ENCODE measurements around the gene ZNF766. TPM values are rescaled to one million over a fixed set of nuclear protein-coding genes. Genes with fewer than 3 reads are reported as not detected.
A peak's percentile ranks its signal among the peaks of the same experiment; 100 is the strongest.
"Not testable (repeated sequence)": the region's sequence is repeated elsewhere in the genome, so short reads cannot be mapped to it uniquely, and the experiment has no call there.

ZNF766 gene
- total RNA-seq, 2 experiments from 2014 or later: 15.8 to 17.1 TPM

- no TSS peak for BruUV-seq (replicated peaks)
- intact Hi-C loops (cut with micrococcal nuclease; ENCODE audit: unreplicated experiment): no loop called here
These were observed 22.4 kb downstream of the ZNF766 start for GRCh38 chr19:52291781-52292180.

GRCh38 chr19:52292946-52293345, 23.6 kb downstream of the ZNF766 start:
- H3K79me2 ChIP-seq (ENCODE audit: insufficient read depth, low read depth, low read length); H3K9me2 ChIP-seq (ENCODE audit: insufficient read depth, low read length); H3K9me3 ChIP-seq (ENCODE audit: low read length); H3K4me3 ChIP-seq (ENCODE audit: low read depth, low read length, poor library complexity, severe bottlenecking); H2AFZ ChIP-seq (ENCODE audit: low read length); H3K4me1 ChIP-seq (ENCODE audit: insufficient read depth, low read length, poor library complexity, severe bottlenecking); H3K27ac ChIP-seq (ENCODE audit: low read depth, low read length, poor library complexity, severe bottlenecking); intact Hi-C loops (cut with micrococcal nuclease; ENCODE audit: unreplicated experiment); H3K4me2 ChIP-seq (ENCODE audit: low read length); CTCF ChIA-PET (ENCODE audit: unreplicated experiment); POLR2A ChIA-PET; H4K20me1 ChIP-seq (ENCODE audit: insufficient read depth, low read length); DNase-seq (ENCODE audit: low spot score); BruUV-seq (replicated peaks): not testable (repeated sequence)
- H3K36me3 ChIP-seq (ENCODE audit: insufficient read depth, low read length): peaks cover 52% of the 10 kb centered on the region

More at GRCh38 chr19:52291781-52292180, 22.4 kb downstream of the ZNF766 start:
- Histone ChIP-seq H3K36me3 (ENCODE audit: insufficient read depth, low read length) (peaks cover 63% of the 10 kb centered on the region), H3K27ac (ENCODE audit: low read depth, low read length, poor library complexity, severe bottlenecking) (no peak overlapping the region), H3K4me1 (ENCODE audit: insufficient read depth, low read length, poor library complexity, severe bottlenecking) (peaks cover 6% of the 10 kb centered on the region), H3K4me3 (ENCODE audit: low read depth, low read length, poor library complexity, severe bottlenecking) (no peak overlapping the region), H3K79me2 (ENCODE audit: insufficient read depth, low read depth, low read length) (no peaks in the 10 kb centered on the region), H3K9me2 (ENCODE audit: insufficient read depth, low read length) (no peaks in the 10 kb centered on the region), H2AFZ (ENCODE audit: low read length) (no peak overlapping the region), H4K20me1 (ENCODE audit: insufficient read depth, low read length) (no peaks in the 10 kb centered on the region), H3K9me3 (ENCODE audit: low read length) (no peaks in the 10 kb centered on the region), H3K4me2 (ENCODE audit: low read length) (no peak overlapping the region)
- POLR2A ChIA-PET: no interaction called here
- CTCF ChIA-PET (ENCODE audit: unreplicated experiment): no interaction called here
- DNase-seq (ENCODE audit: low spot score): no peak
- TF ChIP-seq EZH2phosphoT487 (IDR thresholded peaks at IDR 0.05; ENCODE audit: borderline replicate concordance, low read depth, low read length): no peak
- TF ChIP-seq, protein P1, sequence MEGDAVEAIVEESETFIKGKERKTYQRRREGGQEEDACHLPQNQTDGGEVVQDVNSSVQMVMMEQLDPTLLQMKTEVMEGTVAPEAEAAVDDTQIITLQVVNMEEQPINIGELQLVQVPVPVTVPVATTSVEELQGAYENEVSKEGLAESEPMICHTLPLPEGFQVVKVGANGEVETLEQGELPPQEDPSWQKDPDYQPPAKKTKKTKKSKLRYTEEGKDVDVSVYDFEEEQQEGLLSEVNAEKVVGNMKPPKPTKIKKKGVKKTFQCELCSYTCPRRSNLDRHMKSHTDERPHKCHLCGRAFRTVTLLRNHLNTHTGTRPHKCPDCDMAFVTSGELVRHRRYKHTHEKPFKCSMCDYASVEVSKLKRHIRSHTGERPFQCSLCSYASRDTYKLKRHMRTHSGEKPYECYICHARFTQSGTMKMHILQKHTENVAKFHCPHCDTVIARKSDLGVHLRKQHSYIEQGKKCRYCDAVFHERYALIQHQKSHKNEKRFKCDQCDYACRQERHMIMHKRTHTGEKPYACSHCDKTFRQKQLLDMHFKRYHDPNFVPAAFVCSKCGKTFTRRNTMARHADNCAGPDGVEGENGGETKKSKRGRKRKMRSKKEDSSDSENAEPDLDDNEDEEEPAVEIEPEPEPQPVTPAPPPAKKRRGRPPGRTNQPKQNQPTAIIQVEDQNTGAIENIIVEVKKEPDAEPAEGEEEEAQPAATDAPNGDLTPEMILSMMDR (conservative IDR thresholded peaks at IDR 0.05; ENCODE audit: low read length): no peak

DNA sequence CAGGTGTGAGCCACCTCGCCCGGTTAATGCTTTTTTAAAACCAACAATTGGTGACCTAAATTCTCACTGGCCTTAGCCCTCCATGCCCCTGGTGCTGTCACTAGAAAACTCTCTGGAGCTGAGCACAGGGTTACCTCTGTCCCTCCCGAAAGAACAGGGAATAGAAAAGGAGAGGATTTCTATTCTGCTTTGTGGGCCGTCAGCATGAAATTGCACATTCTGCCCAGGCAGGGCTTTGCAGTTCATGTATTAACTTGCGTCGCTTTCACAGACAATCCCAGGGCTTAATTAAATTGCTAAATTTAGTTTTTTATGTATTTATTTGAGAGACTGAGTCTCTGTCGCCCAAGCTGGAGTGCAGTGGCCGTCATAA, 27.0 kb downstream of the ZNF766 start:
- Histone ChIP-seq H3K4me2 (ENCODE audit: low read length) (peak overlapping the region; percentile 92), H3K36me3 (ENCODE audit: insufficient read depth, low read length) (peaks cover 50% of the 10 kb centered on the region), H3K9me2 (ENCODE audit: insufficient read depth, low read length) (no peaks in the 10 kb centered on the region), H3K4me1 (ENCODE audit: insufficient read depth, low read length, poor library complexity, severe bottlenecking) (peaks cover 12% of the 10 kb centered on the region), H3K27ac (ENCODE audit: low read depth, low read length, poor library complexity, severe bottlenecking) (no peak overlapping the region), H2AFZ (ENCODE audit: low read length) (peak overlapping the region; percentile 64; the same call in 1 of the 2 replicates), H3K4me3 (ENCODE audit: low read depth, low read length, poor library complexity, severe bottlenecking) (peak overlapping the region; percentile 93), H3K9me3 (ENCODE audit: low read length) (peaks cover 14% of the 10 kb centered on the region; the same call in 1 of the 2 replicates), H3K79me2 (ENCODE audit: insufficient read depth, low read depth, low read length) (peaks cover 22% of the 10 kb centered on the region), H4K20me1 (ENCODE audit: insufficient read depth, low read length) (no peaks in the 10 kb centered on the region)
- intact Hi-C loops (cut with micrococcal nuclease; ENCODE audit: unreplicated experiment): loop anchor here (2.0 kb wide), 1 partner anchor 268 kb away; the partner anchor contains the start of gene ZNF614
- no peak for DNase-seq (ENCODE audit: low spot score)
- BruUV-seq (replicated peaks): no TSS peak
- no peak for TF ChIP-seq EZH2phosphoT487 (IDR thresholded peaks at IDR 0.05; ENCODE audit: borderline replicate concordance, low read depth, low read length)
- TF ChIP-seq, protein P1 (conservative IDR thresholded peaks at IDR 0.05; ENCODE audit: low read length): no peak
- ChIA-PET CTCF (ENCODE audit: unreplicated experiment) (no interaction called here), POLR2A (no interaction called here)
